ENCODE results near the gene SMCO1.

SMCO1 gene

GRCh38 chr3:196499061-196499460 is 16.1 kb downstream of the SMCO1 start:
- TF ChIP-seq, protein P1, sequence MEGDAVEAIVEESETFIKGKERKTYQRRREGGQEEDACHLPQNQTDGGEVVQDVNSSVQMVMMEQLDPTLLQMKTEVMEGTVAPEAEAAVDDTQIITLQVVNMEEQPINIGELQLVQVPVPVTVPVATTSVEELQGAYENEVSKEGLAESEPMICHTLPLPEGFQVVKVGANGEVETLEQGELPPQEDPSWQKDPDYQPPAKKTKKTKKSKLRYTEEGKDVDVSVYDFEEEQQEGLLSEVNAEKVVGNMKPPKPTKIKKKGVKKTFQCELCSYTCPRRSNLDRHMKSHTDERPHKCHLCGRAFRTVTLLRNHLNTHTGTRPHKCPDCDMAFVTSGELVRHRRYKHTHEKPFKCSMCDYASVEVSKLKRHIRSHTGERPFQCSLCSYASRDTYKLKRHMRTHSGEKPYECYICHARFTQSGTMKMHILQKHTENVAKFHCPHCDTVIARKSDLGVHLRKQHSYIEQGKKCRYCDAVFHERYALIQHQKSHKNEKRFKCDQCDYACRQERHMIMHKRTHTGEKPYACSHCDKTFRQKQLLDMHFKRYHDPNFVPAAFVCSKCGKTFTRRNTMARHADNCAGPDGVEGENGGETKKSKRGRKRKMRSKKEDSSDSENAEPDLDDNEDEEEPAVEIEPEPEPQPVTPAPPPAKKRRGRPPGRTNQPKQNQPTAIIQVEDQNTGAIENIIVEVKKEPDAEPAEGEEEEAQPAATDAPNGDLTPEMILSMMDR (conservative IDR thresholded peaks at IDR 0.05), result no peak
- no peak overlapping the region for H3K27ac ChIP-seq

DNA sequence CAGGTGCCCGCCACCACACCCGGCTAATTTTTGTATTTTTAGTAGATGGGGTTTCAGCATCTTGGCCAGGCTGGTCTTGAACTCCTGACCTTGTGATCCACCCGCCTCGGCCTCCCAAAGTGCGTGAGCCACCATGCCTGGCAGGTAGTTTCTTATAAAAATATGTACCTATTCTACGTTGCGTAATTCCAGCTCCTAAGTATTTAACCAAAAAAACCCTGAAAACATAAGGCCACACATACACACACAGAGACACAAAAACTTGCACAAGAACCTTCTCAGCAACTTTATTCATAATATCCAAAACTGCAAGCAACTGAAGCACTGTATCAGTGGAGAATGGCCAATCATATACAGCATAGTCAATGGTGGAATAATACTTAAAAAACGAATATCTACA is 16.8 kb downstream of the SMCO1 start:
- H3K27ac ChIP-seq, result no peak overlapping the region
- TF ChIP-seq, protein P1 (conservative IDR thresholded peaks at IDR 0.05), result no peak

DNA sequence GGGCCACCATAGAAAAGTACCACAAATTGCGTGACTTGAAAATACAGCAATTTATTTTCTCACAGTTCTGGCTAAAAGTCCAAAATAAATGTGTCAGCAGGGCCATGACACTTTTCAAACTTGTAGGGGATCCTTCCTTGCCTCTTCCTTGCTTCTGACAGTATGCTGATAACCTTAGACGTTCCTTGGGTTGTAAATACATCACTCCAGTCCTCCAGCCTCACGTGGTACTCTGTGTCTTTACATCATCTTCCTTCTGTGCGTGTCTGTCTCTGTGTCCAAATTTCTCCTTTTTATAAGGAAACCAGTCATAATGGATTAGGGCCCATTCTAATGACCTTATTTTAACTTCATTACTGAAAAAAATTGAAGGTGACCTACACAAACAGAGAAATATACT is 19.0 kb downstream of the SMCO1 start:
- TF ChIP-seq, protein P1 (conservative IDR thresholded peaks at IDR 0.05), result no peak

GRCh38 chr3:196493292-196493691 is 21.9 kb downstream of the SMCO1 start:
- no peak overlapping the region for H3K27ac ChIP-seq
- TF ChIP-seq, protein P1 (conservative IDR thresholded peaks at IDR 0.05), result no peak

More for the DNA sequence above, 19.0 kb downstream of the SMCO1 start:
- no peak overlapping the region for H3K27ac ChIP-seq

GRCh38 chr3:196492080-196492479 is 23.1 kb downstream of the SMCO1 start:
- H3K27ac ChIP-seq, result no peak overlapping the region
- TF ChIP-seq, protein P1 (conservative IDR thresholded peaks at IDR 0.05), result no peak

DNA sequence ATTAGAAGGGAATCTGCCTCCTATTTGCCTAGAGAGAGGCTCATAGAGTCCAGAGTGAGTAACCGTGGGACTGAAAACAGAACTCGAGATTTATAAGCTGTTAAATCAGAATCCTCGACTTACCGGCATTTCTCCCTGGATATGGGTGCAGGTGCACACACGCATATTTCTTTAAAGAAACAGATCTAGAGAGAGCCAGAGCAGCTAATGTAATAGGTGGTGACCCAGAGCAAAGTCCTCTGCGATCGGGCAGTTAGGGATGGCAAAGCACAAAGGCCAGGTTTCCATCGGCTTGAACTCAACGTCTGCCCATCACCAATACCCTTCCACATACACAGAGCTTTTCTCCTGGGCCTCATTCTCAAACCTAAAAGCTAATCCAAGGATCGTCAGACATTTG is 25.4 kb downstream of the SMCO1 start:
- TF ChIP-seq, protein P1 (conservative IDR thresholded peaks at IDR 0.05), result no peak
- H3K27ac ChIP-seq, result no peak overlapping the region

GRCh38 chr3:196486263-196486662 is 28.9 kb downstream of the SMCO1 start:
- TF ChIP-seq, protein P1 (conservative IDR thresholded peaks at IDR 0.05), result peak; percentile 78
- no peak overlapping the region for H3K27ac ChIP-seq

DNA sequence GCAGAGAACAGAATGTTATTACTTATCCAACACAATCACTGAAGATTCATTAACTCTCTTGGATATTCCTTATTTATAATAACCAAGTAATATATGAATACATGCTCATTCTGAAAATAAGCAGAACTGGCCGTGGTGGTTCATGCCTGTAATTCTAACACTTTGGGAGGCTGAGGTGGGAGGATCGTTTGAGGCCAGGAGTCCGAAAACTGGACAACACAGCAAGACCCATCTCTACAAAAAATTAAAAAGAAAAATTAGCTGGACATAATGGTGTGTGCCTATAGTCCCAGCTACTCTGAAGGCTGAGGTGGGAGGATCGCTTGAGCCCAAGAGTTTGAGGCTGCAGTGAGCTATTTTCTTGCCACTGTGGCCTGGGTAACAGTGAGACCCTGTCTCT is 37.5 kb downstream of the SMCO1 start:
- no peak overlapping the region for H3K27ac ChIP-seq
- TF ChIP-seq, protein P1 (conservative IDR thresholded peaks at IDR 0.05), result no peak

Data from VCaP (cell line).